ENCODE measurements around the gene CAMK2B. TPM values are rescaled to one million over a fixed set of nuclear protein-coding genes. Genes with fewer than 3 reads are reported as not detected.

The CAMK2B gene
- total RNA-seq, 4 donors from 2014 or later: 7.0 to 19.3 (median 18.5) TPM

- Histone ChIP-seq H3K36me3 (no peaks in the 10 kb centered on the region), H3K4me3 (replicated peaks in 1 of 3) (no peak overlapping the region), H3K27ac (no peak overlapping the region), H3K27me3 (no peaks in the 10 kb centered on the region), H3K4me1 (peaks cover 13 to 16% of the 10 kb centered on the region in 2 donors), H3K9me3 (no peaks in the 10 kb centered on the region)
- no peak for DNase-seq
- intact Hi-C loops (cut with DNase I): no loop called here
- WGBS, 2 donors: 73% methylated on average over 3 of the region's 7 CpGs; no CpG with 5 or more reads in 1 of the 2 donors
- TF ChIP-seq POLR2A (IDR thresholded peaks at IDR 0.05): no peak
- no peak for TF ChIP-seq CTCF (IDR thresholded peaks at IDR 0.05)
These were observed 52.9 kb downstream of the CAMK2B start for GRCh38 chr7:44272456-44272855.

GRCh38 chr7:44269943-44270493 lies 55.4 kb downstream of the CAMK2B start:
- no peak overlapping the region for H3K4me3 ChIP-seq (replicated peaks in 1 of 3)
- intact Hi-C loops (cut with DNase I): no loop called here
- no peaks in the 10 kb centered on the region for H3K27me3 ChIP-seq
- H3K27ac ChIP-seq: no peak overlapping the region
- WGBS, 2 donors: 83 to 100% methylated on average over 1 to 5 of the region's 7 CpGs
- no peaks in the 10 kb centered on the region for H3K36me3 ChIP-seq
- H3K4me1 ChIP-seq: peaks cover 7 to 13% of the 10 kb centered on the region in 2 donors
- no peaks in the 10 kb centered on the region for H3K9me3 ChIP-seq
- TF ChIP-seq CTCF (IDR thresholded peaks at IDR 0.05) (no peak), POLR2A (IDR thresholded peaks at IDR 0.05) (no peak)
- DNase-seq: no peak

GRCh38 chr7:44269417-44269816 lies 56.0 kb downstream of the CAMK2B start:
- no peak for TF ChIP-seq POLR2A (IDR thresholded peaks at IDR 0.05)
- no peak for TF ChIP-seq CTCF (IDR thresholded peaks at IDR 0.05)
- 85 to 88% methylated on average over 7 to 10 of the region's 10 CpGs for WGBS, 2 donors

GRCh38 chr7:44268671-44269070 lies 56.7 kb downstream of the CAMK2B start:
- no peaks in the 10 kb centered on the region for H3K9me3 ChIP-seq
- no peak overlapping the region for H3K27ac ChIP-seq
- no peak for DNase-seq
- peaks cover 7 to 13% of the 10 kb centered on the region in 2 donors for H3K4me1 ChIP-seq
- H3K36me3 ChIP-seq: no peaks in the 10 kb centered on the region
- intact Hi-C loops (cut with DNase I): no loop called here
- H3K27me3 ChIP-seq: no peaks in the 10 kb centered on the region
- WGBS, 2 donors: 81 to 96% methylated on average over 5 of the region's 5 CpGs
- TF ChIP-seq POLR2A (IDR thresholded peaks at IDR 0.05) (no peak), CTCF (IDR thresholded peaks at IDR 0.05) (no peak)
- no peak overlapping the region for H3K4me3 ChIP-seq (replicated peaks in 1 of 3)

More at GRCh38 chr7:44269417-44269816, 56.0 kb downstream of the CAMK2B start:
- peaks cover 7 to 13% of the 10 kb centered on the region in 2 donors for H3K4me1 ChIP-seq
- intact Hi-C loops (cut with DNase I): no loop called here
- no peak for DNase-seq
- no peak overlapping the region for H3K27ac ChIP-seq
- H3K4me3 ChIP-seq (replicated peaks in 1 of 3): no peak overlapping the region
- H3K36me3 ChIP-seq: no peaks in the 10 kb centered on the region
- H3K27me3 ChIP-seq: no peaks in the 10 kb centered on the region
- no peaks in the 10 kb centered on the region for H3K9me3 ChIP-seq

- WGBS, 2 donors: 78 to 94% methylated on average over 7 to 19 of the region's 21 CpGs
- peaks cover 1 to 6% of the 10 kb centered on the region in 2 donors for H3K4me1 ChIP-seq
These were observed 57.5 kb downstream of the CAMK2B start for GRCh38 chr7:44267719-44268421.

More at GRCh38 chr7:44267719-44268421, 57.5 kb downstream of the CAMK2B start:
- intact Hi-C loops (cut with DNase I): no loop called here
- Histone ChIP-seq H3K9me3 (no peaks in the 10 kb centered on the region), H3K27ac (no peak overlapping the region), H3K36me3 (no peaks in the 10 kb centered on the region), H3K27me3 (no peaks in the 10 kb centered on the region), H3K4me3 (replicated peaks in 1 of 3) (no peak overlapping the region)
- DNase-seq: no peak
- TF ChIP-seq POLR2A (IDR thresholded peaks at IDR 0.05): no peak
- no peak for TF ChIP-seq CTCF (IDR thresholded peaks at IDR 0.05)

All from thyroid gland (tissue), 4 donors.